Left lung (tissue), 10 donors: Measurements from ENCODE around the gene ENTPD6. TPM values are rescaled to one million over a fixed set of nuclear protein-coding genes. Genes with fewer than 3 reads are reported as not detected.

Source experiments
- ATAC-seq: fragments of 200-7000 bp; cut with Tn5 transposase; one replicate; pipeline ENCODE4 v1.9.1; 2020; ENCODE audit warnings: moderate library complexity
- DNase-seq, 4 donors: peaks; one replicate each; pipeline ENCODE4 v3.0.0-alpha.2; 2013 to 2020
- H3K27ac ChIP-seq, 2 donors: fragments of 200-600 bp; sonication (generic) in 1 of 2; one replicate each; pipeline versions ENCODE4 v1.5.0 to v1.8.0; 2020 to 2021
- H3K27me3 ChIP-seq, 2 donors: fragments of 200-600 bp; sonication (generic) in 1 of 2; one replicate each; pipeline versions ENCODE4 v1.5.0 to v1.8.0; 2020 to 2021
- H3K36me3 ChIP-seq, 2 donors: fragments of 200-600 bp; sonication (generic) in 1 of 2; one replicate each; pipeline versions ENCODE4 v1.5.0 to v1.8.0; 2020 to 2021
- H3K4me1 ChIP-seq, 2 donors: fragments of 200-600 bp; one replicate each; pipeline ENCODE4 v1.8.0; 2021
- H3K4me3 ChIP-seq, 2 donors: fragments of 200-600 bp; sonication (generic) in 1 of 2; one replicate each; pipeline versions ENCODE4 v1.5.0 to v1.8.0; 2020 to 2021; ENCODE audit warnings: mild to moderate bottlenecking in 1 of 2
- H3K9me3 ChIP-seq, 2 donors: fragments of 200-600 bp; sonication (generic) in 1 of 2; one replicate each; pipeline versions ENCODE4 v1.5.0 to v1.8.0; 2020 to 2021
- intact Hi-C, 2 donors: fragments of 100-400 bp; cut with DNase I; formaldehyde crosslinking; loops; one replicate each; pipeline versions ENCODE4 v1.11.2 to v1.14.2; 2022
- polyA plus RNA-seq, 6 donors: library from polyadenylated mRNA; unstranded; fragments of 120-200 nt; gene quantifications; one replicate each; pipeline ENCODE4 v1.2.1, GENCODE V29; 2013; ENCODE audit not compliant: insufficient read length in 6 of 6
- total RNA-seq, 2 donors: library from RNA; stranded (reverse); fragmentation: NEBNext Ultra II Directional; extraction: Animal tissue kit (Norgen Biotek cat#: 25700); gene quantifications; one replicate each; pipeline ENCODE4 v1.2.1, GENCODE V29; 2021
- TF ChIP-seq, protein P1 (sequence below), 2 donors: fragments of 200-600 bp; sonication (generic) in 1 of 2; IDR thresholded peaks; one replicate each; pipeline versions ENCODE4 v1.5.0 to v1.8.0; 2021; ENCODE audit warnings: antibody characterized with exemption in 2 of 2
- donor health status: DM: no; HTN: yes; CAD: no.
- donor health status: DM: no; HTN: no; CAD: no.

The ENTPD6 gene
- total and polyA plus RNA-seq, 8 donors = 40.2 to 76.3 (median 47.8) TPM

DNA sequence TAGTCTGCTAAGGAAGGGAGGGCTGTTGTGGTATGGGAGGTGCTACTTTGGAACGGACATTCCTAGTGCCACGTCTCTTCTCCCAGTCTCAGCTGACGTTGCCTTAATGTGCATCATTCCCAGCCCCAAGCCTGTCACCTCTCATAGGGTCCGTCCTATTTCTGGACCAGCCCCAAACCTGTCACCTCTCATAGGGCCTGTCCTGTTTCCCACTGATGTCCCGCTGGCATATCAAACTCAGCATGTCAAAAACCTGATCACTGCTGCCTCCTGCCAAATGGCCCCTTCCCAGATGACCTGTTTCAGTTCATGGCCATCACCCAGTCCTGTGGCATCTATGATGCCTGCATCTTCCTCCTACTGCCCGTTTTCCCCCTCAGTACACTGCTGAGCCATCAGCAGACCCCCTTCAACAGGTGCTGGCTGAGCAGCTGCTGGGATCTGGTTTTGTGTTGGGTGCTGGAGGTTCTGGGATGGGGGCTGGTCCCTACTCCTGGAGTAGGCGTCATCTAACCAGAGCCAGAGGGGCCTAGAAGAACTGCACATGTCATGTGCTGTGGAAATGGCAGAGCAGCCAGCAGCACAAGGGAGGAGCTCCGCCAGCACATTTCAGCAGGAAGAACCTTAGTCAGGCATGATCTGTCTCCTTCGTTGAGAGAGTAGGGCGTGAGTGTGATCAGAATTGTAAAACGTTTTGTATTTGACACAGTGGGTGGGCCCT lies 3.3 kb downstream of the ENTPD6 start:
- DNase-seq (no peak), ATAC-seq (no peak)
- H3K27ac ChIP-seq = no peak overlapping the region
- no peaks in the 10 kb centered on the region for H3K36me3 ChIP-seq
- H3K4me1 ChIP-seq = peaks cover 4 to 39% of the 10 kb centered on the region in 2 donors
- TF ChIP-seq, protein P1, sequence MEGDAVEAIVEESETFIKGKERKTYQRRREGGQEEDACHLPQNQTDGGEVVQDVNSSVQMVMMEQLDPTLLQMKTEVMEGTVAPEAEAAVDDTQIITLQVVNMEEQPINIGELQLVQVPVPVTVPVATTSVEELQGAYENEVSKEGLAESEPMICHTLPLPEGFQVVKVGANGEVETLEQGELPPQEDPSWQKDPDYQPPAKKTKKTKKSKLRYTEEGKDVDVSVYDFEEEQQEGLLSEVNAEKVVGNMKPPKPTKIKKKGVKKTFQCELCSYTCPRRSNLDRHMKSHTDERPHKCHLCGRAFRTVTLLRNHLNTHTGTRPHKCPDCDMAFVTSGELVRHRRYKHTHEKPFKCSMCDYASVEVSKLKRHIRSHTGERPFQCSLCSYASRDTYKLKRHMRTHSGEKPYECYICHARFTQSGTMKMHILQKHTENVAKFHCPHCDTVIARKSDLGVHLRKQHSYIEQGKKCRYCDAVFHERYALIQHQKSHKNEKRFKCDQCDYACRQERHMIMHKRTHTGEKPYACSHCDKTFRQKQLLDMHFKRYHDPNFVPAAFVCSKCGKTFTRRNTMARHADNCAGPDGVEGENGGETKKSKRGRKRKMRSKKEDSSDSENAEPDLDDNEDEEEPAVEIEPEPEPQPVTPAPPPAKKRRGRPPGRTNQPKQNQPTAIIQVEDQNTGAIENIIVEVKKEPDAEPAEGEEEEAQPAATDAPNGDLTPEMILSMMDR (IDR thresholded peaks at IDR 0.05) = no peak
- no peak overlapping the region for H3K4me3 ChIP-seq
- H3K27me3 ChIP-seq = no peaks in the 10 kb centered on the region
- H3K9me3 ChIP-seq = no peaks in the 10 kb centered on the region
- intact Hi-C loops = no loop called here

DNA sequence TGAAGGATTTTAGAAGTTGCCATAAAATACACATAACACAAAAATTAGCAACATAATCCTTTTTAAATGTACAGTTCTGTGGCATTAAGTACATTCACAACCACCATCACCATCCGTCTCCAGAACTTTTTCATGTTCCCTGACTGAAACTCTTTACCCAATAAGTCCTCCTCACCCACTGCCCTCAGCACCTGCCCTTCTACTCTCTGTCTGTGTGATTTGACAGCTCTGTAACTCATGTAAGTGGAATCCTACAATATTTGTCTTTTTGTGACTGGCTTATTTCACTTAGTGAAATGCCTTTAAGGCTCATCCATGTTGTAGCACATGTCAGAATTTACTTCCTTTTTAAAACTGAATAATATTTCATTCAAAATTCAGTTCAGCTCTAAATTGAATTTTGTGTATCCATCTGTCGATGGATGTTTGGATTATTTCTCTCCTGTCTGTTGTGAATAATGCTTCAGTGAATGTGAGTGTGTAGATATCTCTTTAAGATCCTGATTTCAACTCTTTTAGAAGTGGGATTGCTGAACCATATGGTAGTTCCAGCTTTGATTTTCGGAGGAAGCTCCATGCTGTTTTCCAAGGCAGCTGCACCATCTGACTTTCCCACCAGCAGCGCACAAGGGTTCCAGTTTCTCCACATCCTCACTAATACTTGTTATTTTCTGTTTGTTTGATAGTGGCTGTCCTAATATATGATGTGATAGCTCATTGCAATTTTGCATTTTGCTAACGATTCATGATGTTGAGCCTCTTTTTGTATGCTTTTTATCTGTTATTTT lies 4.2 kb downstream of the ENTPD6 start:
- no peak overlapping the region for H3K27ac ChIP-seq
- no peak for DNase-seq
- intact Hi-C loops = no loop called here
- ATAC-seq = no peak
- peaks cover 4 to 42% of the 10 kb centered on the region in 2 donors for H3K4me1 ChIP-seq
- H3K36me3 ChIP-seq = no peaks in the 10 kb centered on the region
- H3K9me3 ChIP-seq = no peaks in the 10 kb centered on the region
- H3K27me3 ChIP-seq = no peaks in the 10 kb centered on the region
- TF ChIP-seq, protein P1 (IDR thresholded peaks at IDR 0.05) = no peak
- no peak overlapping the region for H3K4me3 ChIP-seq

- H3K9me3 ChIP-seq = no peaks in the 10 kb centered on the region
- peaks cover 0 to 7% of the 10 kb centered on the region in 2 donors for H3K36me3 ChIP-seq
- no peak for DNase-seq
- H3K4me3 ChIP-seq = no peak overlapping the region
- intact Hi-C loops = no loop called here
- no peaks in the 10 kb centered on the region for H3K27me3 ChIP-seq
- TF ChIP-seq, protein P1 (IDR thresholded peaks at IDR 0.05) = no peak
- peak overlapping the region in 1 of 2 donors; percentile 66 for H3K27ac ChIP-seq
- ATAC-seq = no peak
- peaks cover 0 to 22% of the 10 kb centered on the region in 2 donors for H3K4me1 ChIP-seq
These were observed 7.6 kb downstream of the ENTPD6 start for GRCh38 chr20:25203089-25203488.

- intact Hi-C loops = no loop called here
- peaks cover 0 to 7% of the 10 kb centered on the region in 2 donors for H3K36me3 ChIP-seq
- peak overlapping the region in 1 of 2 donors; percentile 66 for H3K27ac ChIP-seq
- no peak overlapping the region for H3K4me3 ChIP-seq
- no peaks in the 10 kb centered on the region for H3K27me3 ChIP-seq
- peaks cover 0 to 22% of the 10 kb centered on the region in 2 donors for H3K4me1 ChIP-seq
- ATAC-seq = no peak
- DNase-seq = no peak
- no peaks in the 10 kb centered on the region for H3K9me3 ChIP-seq
- TF ChIP-seq, protein P1 (IDR thresholded peaks at IDR 0.05) = no peak
These were observed 8.4 kb downstream of the ENTPD6 start for GRCh38 chr20:25203871-25204320.
